Activated T-helper 2 cell treated with anti-CD3 and anti-CD28 coated beads, Interferon-gamma antibody, Interleukin-2, Interleukin-4, amounts not matched to agents 10 μg/mL and 5 μg/mL and 100 μg/mL, durations not matched to agents 14 hours and 24 hours and 36 hours (primary cell): ENCODE data around the gene SULT4A1. TPM values are rescaled to one million over a fixed set of nuclear protein-coding genes. Genes with fewer than 3 reads are reported as not detected.

ENCODE experiments used
- DNase-seq: peaks from one replicate; pipeline ENCODE4 v3.0.0; 2021; ENCODE audit warnings: low spot score
- H3K27ac Mint-ChIP-seq: one replicate; pipeline ENCODE4 v1.8.0; 2021; ENCODE audit warnings: mixed read lengths
- H3K27me3 Mint-ChIP-seq: one replicate; pipeline ENCODE4 v1.8.0; 2021; ENCODE audit warnings: low read depth, mixed read lengths
- H3K36me3 Mint-ChIP-seq: one replicate; pipeline ENCODE4 v1.8.0; 2021; ENCODE audit warnings: low read depth, mixed read lengths
- H3K4me1 Mint-ChIP-seq: one replicate; pipeline ENCODE4 v1.8.0; 2021; ENCODE audit warnings: low read depth, mixed read lengths
- H3K4me3 Mint-ChIP-seq: one replicate; pipeline ENCODE4 v1.8.0; 2021; ENCODE audit warnings: low read depth, mild to moderate bottlenecking, moderate library complexity, mixed read lengths
- H3K9me3 Mint-ChIP-seq: one replicate; pipeline ENCODE4 v1.8.0; 2021; ENCODE audit warnings: mixed read lengths
- intact Hi-C: fragments of 100-400 bp; cut with micrococcal nuclease; formaldehyde crosslinking; loops from one replicate; pipeline ENCODE4 v1.15.1; 2023
- total RNA-seq: library from RNA; stranded (reverse); gene quantifications from 2 replicates; pipeline ENCODE4 v1.2.3, GENCODE V29; 2022

Gene SULT4A1
- total RNA-seq, 1 donor from 2014 or later = not detected

DNA sequence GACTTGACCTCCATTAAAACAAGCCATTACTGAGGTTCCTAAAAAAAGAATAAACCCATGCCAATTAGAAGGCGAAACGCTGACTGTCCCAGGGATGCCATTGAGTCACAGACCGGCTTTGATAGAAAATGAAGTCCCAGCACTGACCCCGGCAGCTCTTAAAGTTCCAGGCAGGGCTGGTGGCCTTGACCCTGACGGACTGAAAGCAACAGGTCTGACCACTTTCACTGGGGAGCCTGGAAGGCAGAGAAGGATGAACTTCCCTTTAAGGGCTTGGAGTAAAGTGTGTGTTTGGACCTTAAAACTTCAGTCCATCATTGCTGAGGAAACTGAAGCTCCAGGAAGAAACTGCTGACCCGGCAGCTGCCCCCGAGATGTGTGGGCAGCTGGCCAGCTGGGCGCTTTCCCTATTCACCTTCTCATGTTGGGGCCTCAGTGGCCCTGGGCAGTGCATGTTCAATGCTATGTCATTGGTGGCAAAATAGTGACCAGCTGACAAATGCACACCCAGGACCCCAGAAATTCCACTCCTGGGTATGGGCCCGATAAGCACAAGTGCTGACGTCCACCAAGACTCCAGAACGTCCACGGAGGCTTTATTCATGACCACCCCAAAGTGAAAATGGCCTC is 31.3 kb downstream of the SULT4A1 start:
- H3K27ac Mint-ChIP-seq = no peak overlapping the region
- no peak overlapping the region for H3K4me3 Mint-ChIP-seq
- no peaks in the 10 kb centered on the region for H3K36me3 Mint-ChIP-seq
- H3K9me3 Mint-ChIP-seq = no peaks in the 10 kb centered on the region
- DNase-seq = no peak
- intact Hi-C loops = no loop called here
- H3K4me1 Mint-ChIP-seq = no peaks in the 10 kb centered on the region
- H3K27me3 Mint-ChIP-seq = no peaks in the 10 kb centered on the region

DNA sequence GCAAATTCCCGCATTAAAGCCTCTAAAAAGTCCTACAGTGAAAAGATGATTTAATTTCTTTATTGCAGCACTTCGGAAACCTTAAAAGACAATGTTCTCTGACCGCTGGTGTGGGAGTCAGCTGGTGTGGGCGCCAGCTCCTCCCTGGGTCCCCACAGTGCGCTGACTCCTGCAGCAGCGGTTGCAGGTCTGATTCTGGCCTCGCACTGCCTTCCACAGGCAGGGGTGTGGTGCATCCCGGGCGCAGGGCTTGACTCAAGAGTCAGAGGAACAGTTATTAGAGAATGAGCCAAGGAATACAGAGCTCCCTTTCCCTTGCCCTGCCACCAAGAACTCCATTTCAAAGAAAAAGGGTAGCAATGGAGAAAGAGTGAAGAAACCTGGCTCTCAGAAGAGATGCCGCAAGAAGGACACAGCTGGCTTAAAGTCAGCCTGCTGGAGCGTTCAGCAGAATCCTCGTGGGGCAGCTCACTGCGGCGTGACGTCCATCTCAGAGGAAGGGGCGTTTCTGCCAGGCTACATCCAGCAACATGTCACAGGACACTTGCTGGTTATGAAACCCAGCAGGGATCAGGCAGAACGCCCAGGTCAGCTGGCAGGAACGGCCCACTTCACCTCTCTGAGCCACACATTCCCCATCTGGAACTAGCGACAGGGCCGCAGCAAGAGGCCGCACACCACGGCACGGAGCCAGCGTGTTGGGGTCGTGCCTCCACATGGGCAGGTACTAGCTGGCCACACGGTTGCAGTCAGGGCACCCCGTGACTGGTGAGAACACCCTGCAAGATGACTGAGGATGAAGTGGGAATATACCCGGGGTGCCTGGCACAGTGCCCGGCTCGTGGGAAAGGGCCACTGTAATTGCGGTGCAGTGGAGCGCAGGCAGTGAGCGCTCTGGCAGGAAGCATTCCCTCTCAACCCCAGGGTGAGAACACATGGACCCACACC is 32.1 kb downstream of the SULT4A1 start:
- no peak for DNase-seq
- no peak overlapping the region for H3K4me3 Mint-ChIP-seq

DNA sequence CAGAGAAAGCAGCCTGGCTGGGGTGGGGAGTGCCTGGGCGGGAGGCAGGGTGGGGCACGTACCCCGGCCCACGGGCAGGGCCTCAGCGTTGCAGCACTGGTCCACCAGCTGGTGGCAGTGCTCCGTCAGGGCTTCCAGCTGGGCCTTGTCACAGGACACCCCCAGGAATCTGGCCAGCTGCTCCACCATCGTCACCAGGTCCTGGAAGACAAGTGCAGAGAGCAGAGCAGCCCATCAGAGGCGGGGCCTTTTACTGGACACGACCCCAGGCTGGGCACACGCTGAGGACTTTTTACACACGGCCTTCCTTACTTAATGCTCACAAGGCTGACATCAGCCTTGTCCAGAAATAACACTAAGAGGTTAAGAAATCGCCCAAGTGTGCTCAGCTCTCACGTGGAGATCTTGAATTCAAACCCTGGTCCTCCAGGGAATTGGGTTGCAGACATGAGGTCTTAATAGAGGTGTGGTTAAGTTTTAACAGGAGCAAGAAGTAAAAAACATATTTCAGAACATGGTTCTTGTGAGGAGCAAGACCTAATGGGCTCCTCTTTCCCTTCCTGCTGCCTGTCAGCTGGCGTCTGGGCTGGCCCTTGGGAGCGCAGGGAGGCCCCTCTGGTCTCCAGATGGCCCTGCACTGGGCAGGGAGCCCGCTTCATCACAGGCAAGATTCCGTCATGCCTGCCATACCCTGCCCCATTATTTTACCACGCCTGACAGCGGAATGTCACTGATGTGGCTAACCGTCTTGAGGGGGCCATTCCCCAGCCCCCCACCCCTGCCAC is 33.1 kb downstream of the SULT4A1 start:
- Mint-ChIP-seq H3K27me3 (no peaks in the 10 kb centered on the region), H3K27ac (no peak overlapping the region)

More for the DNA sequence above, 32.1 kb downstream of the SULT4A1 start:
- Mint-ChIP-seq H3K4me1 (no peaks in the 10 kb centered on the region), H3K9me3 (no peaks in the 10 kb centered on the region), H3K27ac (no peak overlapping the region), H3K36me3 (no peaks in the 10 kb centered on the region), H3K27me3 (no peaks in the 10 kb centered on the region)
- intact Hi-C loops = no loop called here

DNA sequence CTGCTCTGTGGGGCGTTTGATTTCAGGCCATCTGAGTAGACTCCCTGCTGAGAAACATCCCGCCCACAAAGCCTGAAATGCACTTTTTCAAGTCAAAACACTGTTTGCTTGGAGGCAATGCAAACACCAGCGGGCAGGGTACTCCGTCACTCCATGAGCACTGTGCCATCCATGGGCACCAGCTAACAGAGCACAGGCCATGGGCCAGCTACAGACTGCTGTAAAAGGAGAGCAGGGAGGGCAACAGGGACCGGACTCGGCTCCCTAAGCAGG is 33.7 kb downstream of the SULT4A1 start:
- no peak overlapping the region for H3K27ac Mint-ChIP-seq
- no peaks in the 10 kb centered on the region for H3K9me3 Mint-ChIP-seq
- no peaks in the 10 kb centered on the region for H3K27me3 Mint-ChIP-seq
- H3K4me1 Mint-ChIP-seq = no peaks in the 10 kb centered on the region
- intact Hi-C loops = no loop called here
- H3K4me3 Mint-ChIP-seq = no peak overlapping the region
- no peak for DNase-seq
- H3K36me3 Mint-ChIP-seq = no peaks in the 10 kb centered on the region

More for the DNA sequence above, 33.1 kb downstream of the SULT4A1 start:
- Mint-ChIP-seq H3K4me3 (no peak overlapping the region), H3K36me3 (no peaks in the 10 kb centered on the region), H3K9me3 (no peaks in the 10 kb centered on the region), H3K4me1 (no peaks in the 10 kb centered on the region)
- intact Hi-C loops = no loop called here
- DNase-seq = no peak

- Mint-ChIP-seq H3K4me3 (no peak overlapping the region), H3K4me1 (no peaks in the 10 kb centered on the region), H3K27me3 (no peaks in the 10 kb centered on the region), H3K27ac (no peak overlapping the region), H3K36me3 (no peaks in the 10 kb centered on the region), H3K9me3 (no peaks in the 10 kb centered on the region)
- DNase-seq = no peak
- intact Hi-C loops = no loop called here
Measured at GRCh38 chr22:43827926-43828724, 34.2 kb downstream of the SULT4A1 start.

- H3K27ac Mint-ChIP-seq = no peak overlapping the region
- no peaks in the 10 kb centered on the region for H3K4me1 Mint-ChIP-seq
- no peak overlapping the region for H3K4me3 Mint-ChIP-seq
- intact Hi-C loops = no loop called here
- no peaks in the 10 kb centered on the region for H3K36me3 Mint-ChIP-seq
- no peaks in the 10 kb centered on the region for H3K27me3 Mint-ChIP-seq
- no peak for DNase-seq
- H3K9me3 Mint-ChIP-seq = no peaks in the 10 kb centered on the region
Measured at GRCh38 chr22:43827003-43827735, 35.1 kb downstream of the SULT4A1 start.

DNA sequence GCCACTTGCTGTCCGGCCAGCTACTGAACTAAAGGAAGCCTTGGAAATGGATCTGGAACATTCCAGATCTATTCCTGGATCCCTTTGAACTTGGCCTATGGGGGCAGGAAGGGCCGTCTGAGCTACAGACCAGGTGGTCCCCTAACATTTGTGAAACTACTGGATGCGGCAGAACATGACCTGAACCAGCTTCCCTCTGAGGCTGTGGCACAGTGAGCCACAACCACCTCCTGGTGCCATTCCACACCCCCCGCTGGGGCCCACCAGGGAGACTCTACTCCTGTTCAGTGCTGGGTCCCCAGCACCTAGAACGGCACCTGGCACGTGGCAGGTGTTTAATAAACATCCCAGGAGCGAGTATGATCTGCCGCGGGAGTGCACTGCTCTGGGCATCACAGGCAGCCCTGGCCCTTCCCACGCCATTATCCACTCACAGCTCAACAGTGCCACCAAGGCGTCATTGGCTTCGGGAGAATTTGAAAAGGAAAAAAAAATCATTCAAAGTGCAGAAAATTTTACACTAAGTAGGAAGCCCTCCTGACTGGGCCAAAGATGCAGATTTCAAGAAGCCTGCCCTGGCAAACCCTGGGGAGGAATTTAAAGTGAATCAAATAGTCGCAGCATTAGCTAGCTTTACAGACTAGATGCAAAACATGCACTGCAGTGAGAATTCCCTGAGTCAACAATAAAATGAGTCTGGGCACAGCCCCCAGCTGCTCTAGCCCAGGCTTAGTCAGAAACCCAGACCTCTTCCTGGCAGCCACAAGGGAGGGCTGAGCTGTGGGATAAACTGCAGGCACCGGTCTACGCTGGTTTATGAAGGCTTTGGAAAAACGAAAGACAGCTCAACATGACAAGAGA is 35.9 kb downstream of the SULT4A1 start:
- Mint-ChIP-seq H3K36me3 (no peaks in the 10 kb centered on the region), H3K9me3 (no peaks in the 10 kb centered on the region), H3K27ac (no peak overlapping the region), H3K27me3 (no peaks in the 10 kb centered on the region), H3K4me3 (no peak overlapping the region), H3K4me1 (no peaks in the 10 kb centered on the region)
- no peak for DNase-seq
- intact Hi-C loops = no loop called here

DNA sequence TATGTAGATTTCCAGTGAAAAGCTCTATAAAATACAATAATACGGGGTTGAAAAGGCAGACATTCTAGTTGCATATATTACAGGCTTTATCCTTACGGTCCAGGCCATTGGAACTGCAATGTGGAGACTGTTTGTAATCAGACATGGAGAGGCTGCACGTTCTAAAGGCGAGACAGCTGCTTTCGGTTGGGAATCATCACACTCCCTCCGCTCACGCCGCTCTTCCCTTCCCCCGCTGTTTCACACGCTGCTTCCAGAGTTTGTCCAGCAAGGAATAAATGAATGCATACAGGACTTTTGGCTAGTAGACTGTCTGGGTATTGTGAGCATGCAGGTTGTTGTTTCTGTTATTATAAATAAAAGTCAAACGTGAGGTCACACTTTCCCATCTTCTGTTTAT is 36.7 kb downstream of the SULT4A1 start:
- no peaks in the 10 kb centered on the region for H3K9me3 Mint-ChIP-seq
- H3K36me3 Mint-ChIP-seq = no peaks in the 10 kb centered on the region

DNA sequence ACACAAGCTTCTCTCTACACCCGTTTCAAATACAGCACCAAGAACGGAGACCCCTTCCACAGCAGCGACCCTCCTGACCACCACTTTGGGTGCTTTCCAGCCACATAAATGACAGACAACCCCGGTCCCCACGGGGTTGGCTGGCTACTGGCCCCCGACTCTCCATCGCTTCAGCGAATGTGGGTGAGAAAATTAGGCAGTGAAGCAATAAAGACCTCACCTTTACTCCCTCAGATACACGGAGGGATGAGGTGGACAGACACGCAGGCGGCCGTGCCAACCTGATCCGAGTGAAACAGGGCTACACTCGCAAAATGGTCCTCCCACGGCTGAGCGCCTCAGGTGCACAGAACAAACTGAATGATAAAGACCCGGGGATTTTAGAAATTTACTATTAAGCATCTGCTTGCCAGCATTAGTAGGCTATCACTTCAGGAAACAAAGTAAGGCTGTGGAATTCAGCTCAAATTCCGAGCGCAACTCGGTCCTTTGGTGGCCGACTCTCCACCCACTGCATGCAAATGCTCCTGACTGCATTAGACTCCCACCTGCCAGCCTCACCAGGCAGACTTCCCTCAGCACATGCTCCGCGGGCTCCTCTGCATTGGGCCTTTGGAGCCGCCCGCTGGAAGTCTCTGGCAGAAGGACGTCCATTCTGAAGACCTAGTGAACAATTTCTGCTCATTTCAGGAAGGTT is 37.4 kb downstream of the SULT4A1 start:
- H3K4me1 Mint-ChIP-seq = no peaks in the 10 kb centered on the region
- no peaks in the 10 kb centered on the region for H3K9me3 Mint-ChIP-seq
- intact Hi-C loops = no loop called here
- H3K4me3 Mint-ChIP-seq = no peak overlapping the region
- H3K27ac Mint-ChIP-seq = no peak overlapping the region
- H3K27me3 Mint-ChIP-seq = no peaks in the 10 kb centered on the region
- DNase-seq = no peak
- no peaks in the 10 kb centered on the region for H3K36me3 Mint-ChIP-seq

More for the DNA sequence above, 36.7 kb downstream of the SULT4A1 start:
- H3K27ac Mint-ChIP-seq = no peak overlapping the region
- no peak for DNase-seq
- H3K4me1 Mint-ChIP-seq = no peaks in the 10 kb centered on the region
- intact Hi-C loops = no loop called here
- no peak overlapping the region for H3K4me3 Mint-ChIP-seq
- H3K27me3 Mint-ChIP-seq = no peaks in the 10 kb centered on the region

GRCh38 chr22:43823911-43824665 is 38.2 kb downstream of the SULT4A1 start:
- no peak for DNase-seq
- no peak overlapping the region for H3K4me3 Mint-ChIP-seq
- H3K27ac Mint-ChIP-seq = no peak overlapping the region
- no peaks in the 10 kb centered on the region for H3K4me1 Mint-ChIP-seq
- H3K27me3 Mint-ChIP-seq = no peaks in the 10 kb centered on the region
- no peaks in the 10 kb centered on the region for H3K36me3 Mint-ChIP-seq
- intact Hi-C loops = no loop called here
- H3K9me3 Mint-ChIP-seq = no peaks in the 10 kb centered on the region
